ENCODE results near the gene RB1.
"Not testable (repeated sequence)": the region's sequence is repeated elsewhere in the genome, so short reads cannot be mapped to it uniquely, and the experiment has no call there.

The RB1 gene

GRCh38 chr13:48299591-48299990, 4.0 kb upstream of the RB1 start:
- no peak for DNase-seq

- no peak for DNase-seq
Measured at GRCh38 chr13:48302871-48303358, 636 bp upstream of the RB1 start.

- DNase-seq, result peak; percentile 72
Measured at GRCh38 chr13:48304143-48304876, 759 bp downstream of the RB1 start.

- no peak for DNase-seq
Measured at GRCh38 chr13:48311223-48311622, 7.7 kb downstream of the RB1 start.

- DNase-seq, result no peak
Measured at GRCh38 chr13:48315969-48316650, 12.6 kb downstream of the RB1 start.

GRCh38 chr13:48316826-48317510, 13.4 kb downstream of the RB1 start:
- no peak for DNase-seq

- no peak for DNase-seq
Measured at GRCh38 chr13:48317511-48318376, 14.2 kb downstream of the RB1 start.

- no peak for DNase-seq
Measured at GRCh38 chr13:48318377-48318811, 14.8 kb downstream of the RB1 start.

GRCh38 chr13:48318821-48319511, 15.4 kb downstream of the RB1 start:
- DNase-seq, result peak; percentile 67

- peak; percentile 70 for DNase-seq
Measured at GRCh38 chr13:48319531-48320398, 16.2 kb downstream of the RB1 start.

GRCh38 chr13:48320399-48320790, 16.8 kb downstream of the RB1 start:
- no peak for DNase-seq

GRCh38 chr13:48320891-48321510, 17.4 kb downstream of the RB1 start:
- no peak for DNase-seq

- no peak for DNase-seq
Measured at GRCh38 chr13:48322294-48322693, 18.7 kb downstream of the RB1 start.

- no peak for DNase-seq
Measured at GRCh38 chr13:48333976-48334375, 30.4 kb downstream of the RB1 start.

- no peak for DNase-seq
Measured at GRCh38 chr13:48334534-48335127, 31.1 kb downstream of the RB1 start.

- DNase-seq, result not testable (repeated sequence)
Measured at GRCh38 chr13:48339198-48339597, 35.6 kb downstream of the RB1 start.

GRCh38 chr13:48344264-48344663, 40.7 kb downstream of the RB1 start:
- DNase-seq, result no peak

- DNase-seq, result no peak
Measured at GRCh38 chr13:48346583-48346982, 43.0 kb downstream of the RB1 start.

GRCh38 chr13:48349525-48349924, 46.0 kb downstream of the RB1 start:
- DNase-seq, result no peak

GRCh38 chr13:48353590-48353989, 50.0 kb downstream of the RB1 start:
- DNase-seq, result no peak

Data from activated effector memory CD4-positive, alpha-beta T cell treated with anti-CD3 and anti-CD28 coated beads, Interleukin-2, amount 50 U/mL, for 16 hours (primary cell).